Activated T-cell treated with anti-CD3 and anti-CD28 coated beads, Interleukin-2, amount 50 U/mL, for 48 hours (primary cell): Measurements from ENCODE around the gene SVIL.
"Not testable (repeated sequence)": the region's sequence is repeated elsewhere in the genome, so short reads cannot be mapped to it uniquely, and the experiment has no call there.

Experiments used
- DNase-seq, 2 experiments: peaks; one replicate each; pipeline ENCODE4 v3.0.0-alpha.2; 2020

SVIL gene

GRCh38 chr10:29619241-29619669, 15.5 kb downstream of the SVIL start:
- no peak for DNase-seq

GRCh38 chr10:29618341-29619171, 16.2 kb downstream of the SVIL start:
- no peak for DNase-seq

- no peak for DNase-seq
Observed at GRCh38 chr10:29617880-29618340, 16.9 kb downstream of the SVIL start.

- no peak for DNase-seq
Observed at GRCh38 chr10:29616542-29616941, 18.2 kb downstream of the SVIL start.

- DNase-seq, result no peak
Observed at GRCh38 chr10:29615195-29615594, 19.6 kb downstream of the SVIL start.

- not testable (repeated sequence) for DNase-seq
Observed at GRCh38 chr10:29614289-29614688, 20.5 kb downstream of the SVIL start.

GRCh38 chr10:29613791-29614190, 21.0 kb downstream of the SVIL start:
- DNase-seq, result no peak

GRCh38 chr10:29613196-29613595, 21.6 kb downstream of the SVIL start:
- no peak for DNase-seq

- DNase-seq, result no peak
Observed at GRCh38 chr10:29612657-29613056, 22.1 kb downstream of the SVIL start.

- DNase-seq, result no peak
Observed at GRCh38 chr10:29611781-29612381, 22.9 kb downstream of the SVIL start.

GRCh38 chr10:29610876-29611647, 23.7 kb downstream of the SVIL start:
- DNase-seq, result no peak

GRCh38 chr10:29610331-29610730, 24.4 kb downstream of the SVIL start:
- DNase-seq, result not testable (repeated sequence)

- no peak for DNase-seq
Observed at GRCh38 chr10:29609696-29610095, 25.1 kb downstream of the SVIL start.

GRCh38 chr10:29608476-29609301, 26.1 kb downstream of the SVIL start:
- no peak for DNase-seq

- DNase-seq, result no peak
Observed at GRCh38 chr10:29608062-29608461, 26.7 kb downstream of the SVIL start.

- DNase-seq, result no peak
Observed at GRCh38 chr10:29607576-29607975, 27.2 kb downstream of the SVIL start.

- DNase-seq, result not testable (repeated sequence)
Observed at GRCh38 chr10:29606693-29607092, 28.1 kb downstream of the SVIL start.

GRCh38 chr10:29604291-29604825, 30.4 kb downstream of the SVIL start:
- no peak for DNase-seq

- DNase-seq, result no peak
Observed at GRCh38 chr10:29603223-29603896, 31.4 kb downstream of the SVIL start.

GRCh38 chr10:29600821-29601220, 34.0 kb downstream of the SVIL start:
- DNase-seq, result no peak

GRCh38 chr10:29600067-29600466, 34.7 kb downstream of the SVIL start:
- no peak for DNase-seq

GRCh38 chr10:29598851-29599311, 35.9 kb downstream of the SVIL start:
- DNase-seq, result no peak
